OCI-LY7 (cell line): ENCODE data around the gene UNC13B.
"Not testable (repeated sequence)": the region's sequence is repeated elsewhere in the genome, so short reads cannot be mapped to it uniquely, and the experiment has no call there.

ENCODE experiments used
- CTCF ChIP-seq: fragments of 200-600 bp; sonication (generic); conservative IDR thresholded peaks from 2 replicates; pipeline ENCODE4 v1.5.1; 2014; ENCODE audit warnings: mild to moderate bottlenecking, antibody characterized with exemption, low read length, moderate library complexity, mixed read lengths
- EZH2phosphoT487 ChIP-seq: fragments of 200-600 bp; sonication (generic); IDR thresholded peaks from 2 replicates; pipeline ENCODE4 v1.6.1; 2018; ENCODE audit warnings: low read depth, borderline replicate concordance, mild to moderate bottlenecking, mixed run types, antibody characterized with exemption, low read length, moderate library complexity, mixed read lengths

GRCh38 chr9:35182996-35183754, 21.4 kb downstream of the UNC13B start:
- not testable (repeated sequence) for TF ChIP-seq EZH2phosphoT487, CTCF
